Endometrial microvascular endothelial cells (primary cell): ENCODE measurements around the gene PRIM1. TPM values are rescaled to one million over a fixed set of nuclear protein-coding genes. Genes with fewer than 3 reads are reported as not detected.
"Not testable (repeated sequence)": the region's sequence is repeated elsewhere in the genome, so short reads cannot be mapped to it uniquely, and the experiment has no call there.

Source experiments
- in situ Hi-C: cut with HindIII; loops from 2 replicates; pipeline ENCODE4 v1.10.0; 2017; ENCODE audit warnings: low sequenced_read_pairs, low pct_unique_long_range_greater_than_20kb; ENCODE audit errors: inconsistent ontology term
- total RNA-seq: library from RNA; depleted of rRNA; stranded (reverse); fragments of >200 nt; gene quantifications from one replicate; pipeline ENCODE4 v1.2.3, GENCODE V29; 2015; ENCODE audit errors: inconsistent ontology term

The PRIM1 gene
- total RNA-seq, 1 donor from 2014 or later: 17.3 TPM

- in situ Hi-C loops: no loop called here
Measured at GRCh38 chr12:56763753-56764657, 11.9 kb upstream of the PRIM1 start.

DNA sequence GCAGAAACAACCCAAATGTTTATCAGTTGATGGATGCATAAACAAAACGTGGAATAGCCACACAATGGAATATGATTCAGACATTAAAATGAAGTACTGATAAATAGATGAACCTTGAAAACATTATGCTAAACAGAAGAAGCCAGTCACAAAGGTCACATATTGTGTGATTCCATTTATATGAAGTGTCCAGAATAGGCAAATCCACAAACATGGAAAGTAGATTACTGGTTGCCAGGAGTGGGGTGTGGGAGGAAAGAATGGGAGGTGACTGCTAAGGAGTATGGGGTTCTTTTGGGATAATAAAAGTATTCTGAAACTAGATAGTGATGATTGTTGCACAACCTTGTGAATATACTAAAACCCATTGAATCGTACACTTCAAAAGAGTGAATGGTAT is 9.7 kb upstream of the PRIM1 start:
- in situ Hi-C loops: no loop called here

GRCh38 chr12:56760460-56760859 is 8.3 kb upstream of the PRIM1 start:
- in situ Hi-C loops: no loop called here

DNA sequence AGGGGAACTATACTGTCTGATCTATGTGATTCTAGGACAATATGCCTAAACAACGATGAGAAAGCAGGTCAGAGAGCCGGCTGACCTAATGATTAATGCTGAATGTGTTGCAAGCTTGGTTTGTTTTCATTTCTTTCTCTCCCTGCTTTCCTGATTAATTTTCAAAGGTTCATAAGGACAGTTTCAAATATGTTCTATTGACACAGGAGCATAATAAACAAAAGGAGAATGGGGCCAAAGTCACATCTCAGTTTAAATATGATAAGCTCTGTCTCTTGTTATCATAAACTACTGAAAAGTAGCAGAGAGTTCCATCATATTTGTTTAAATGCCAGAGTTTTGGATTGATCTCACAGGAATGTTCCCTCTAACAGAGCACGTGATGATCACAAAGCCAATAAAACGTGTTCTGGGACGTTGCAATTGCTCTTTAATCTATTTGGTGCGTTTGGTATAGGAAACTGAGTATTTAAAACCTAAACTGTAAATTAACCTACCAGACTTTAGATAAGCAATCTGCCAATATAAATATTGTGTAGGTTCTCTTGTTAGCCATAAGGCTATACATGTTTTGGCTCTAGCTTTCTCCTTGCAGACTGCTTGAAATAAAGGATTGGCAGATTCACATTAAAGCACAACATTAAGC is 7.3 kb upstream of the PRIM1 start:
- in situ Hi-C loops: no loop called here

GRCh38 chr12:56758728-56759262 is 6.7 kb upstream of the PRIM1 start:
- in situ Hi-C loops: no loop called here

- in situ Hi-C loops: not testable (repeated sequence)
Measured at GRCh38 chr12:56757971-56758370, 5.8 kb upstream of the PRIM1 start.

DNA sequence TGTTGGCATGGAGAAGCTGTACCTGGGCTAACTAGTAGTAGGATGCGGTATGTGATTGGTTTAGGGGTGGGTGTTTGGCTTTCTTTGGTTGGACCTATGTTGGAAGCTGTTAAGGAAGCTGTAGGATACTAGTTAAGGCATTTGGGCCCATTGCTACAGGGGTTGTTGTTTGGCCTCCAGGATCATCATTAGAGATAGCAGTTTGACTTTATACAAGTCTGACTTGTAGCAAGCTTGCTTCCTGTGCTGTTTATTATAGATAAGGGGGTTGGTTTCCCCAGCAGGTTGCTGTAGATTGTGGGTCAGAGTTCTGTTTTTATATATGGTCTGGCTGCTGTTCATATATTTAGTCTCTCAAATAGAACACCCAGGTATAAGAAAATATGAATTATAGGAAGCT is 1.4 kb upstream of the PRIM1 start:
- in situ Hi-C loops: no loop called here

- in situ Hi-C loops: not testable (repeated sequence)
Measured at GRCh38 chr12:56750596-56750995, 1.5 kb downstream of the PRIM1 start.

DNA sequence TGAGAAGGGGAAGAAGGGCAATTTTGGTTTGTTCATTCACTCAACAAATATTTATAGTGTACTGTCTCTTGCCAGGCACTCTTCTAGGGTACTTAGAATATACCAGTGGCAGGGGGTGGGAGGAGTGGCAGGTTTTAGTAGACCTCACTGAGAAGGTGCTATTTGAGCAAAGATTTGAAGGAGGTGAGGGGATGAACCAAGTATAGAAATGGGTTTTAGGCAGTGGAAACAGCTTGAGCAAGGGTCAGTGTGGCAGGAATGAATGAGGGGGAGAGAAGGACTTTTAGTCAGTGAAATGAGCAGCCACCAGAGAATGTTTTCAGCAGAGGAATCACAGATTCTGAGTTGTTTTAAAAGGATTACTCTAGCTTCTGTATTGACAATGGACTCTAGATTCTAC is 2.3 kb downstream of the PRIM1 start:
- in situ Hi-C loops: no loop called here

- in situ Hi-C loops: no loop called here
Measured at GRCh38 chr12:56749359-56749758, 2.8 kb downstream of the PRIM1 start.

- in situ Hi-C loops: no loop called here
Measured at GRCh38 chr12:56728139-56728861, 23.8 kb downstream of the PRIM1 start.

DNA sequence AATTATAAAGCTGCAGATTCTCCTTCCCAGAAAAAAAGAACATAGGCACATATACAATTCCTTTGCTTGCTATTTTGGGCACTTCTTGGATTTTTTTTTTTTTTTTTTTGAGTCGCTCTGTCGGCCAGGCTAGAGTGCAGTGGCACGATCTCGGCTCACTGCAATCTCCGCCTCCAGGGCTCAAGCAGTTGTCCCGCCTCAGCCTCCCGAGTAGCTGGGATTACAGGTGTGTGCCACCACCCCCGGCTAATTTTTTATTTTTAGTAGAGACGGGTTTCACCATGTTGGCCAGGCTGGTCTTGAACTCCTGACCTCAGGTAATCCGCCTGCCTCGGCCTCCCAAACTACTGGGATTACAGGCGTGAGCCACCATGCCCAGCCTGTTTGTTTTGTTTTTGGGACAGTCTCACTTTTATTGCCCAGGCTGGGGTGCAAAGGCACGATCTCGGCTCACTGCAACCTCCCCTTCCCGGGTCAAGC is 25.9 kb downstream of the PRIM1 start:
- in situ Hi-C loops: not testable (repeated sequence)

DNA sequence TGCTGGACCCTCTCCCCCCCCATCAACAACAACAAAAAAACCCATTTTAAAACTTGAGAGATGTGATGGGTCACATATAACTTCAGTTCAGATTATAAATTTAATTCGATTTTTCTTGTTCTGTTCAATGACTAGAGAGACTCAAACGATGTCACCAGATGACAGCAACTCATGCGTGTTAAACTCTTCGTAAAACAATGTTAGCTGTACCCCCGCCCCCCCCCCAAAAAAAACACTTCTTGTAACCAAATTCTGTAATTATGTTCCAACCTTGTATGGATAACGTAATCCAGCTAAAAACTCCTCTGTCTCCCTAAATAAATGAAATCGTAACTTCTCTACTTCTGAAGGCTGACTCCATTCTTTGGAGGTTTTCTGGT is 26.4 kb downstream of the PRIM1 start:
- in situ Hi-C loops: no loop called here

DNA sequence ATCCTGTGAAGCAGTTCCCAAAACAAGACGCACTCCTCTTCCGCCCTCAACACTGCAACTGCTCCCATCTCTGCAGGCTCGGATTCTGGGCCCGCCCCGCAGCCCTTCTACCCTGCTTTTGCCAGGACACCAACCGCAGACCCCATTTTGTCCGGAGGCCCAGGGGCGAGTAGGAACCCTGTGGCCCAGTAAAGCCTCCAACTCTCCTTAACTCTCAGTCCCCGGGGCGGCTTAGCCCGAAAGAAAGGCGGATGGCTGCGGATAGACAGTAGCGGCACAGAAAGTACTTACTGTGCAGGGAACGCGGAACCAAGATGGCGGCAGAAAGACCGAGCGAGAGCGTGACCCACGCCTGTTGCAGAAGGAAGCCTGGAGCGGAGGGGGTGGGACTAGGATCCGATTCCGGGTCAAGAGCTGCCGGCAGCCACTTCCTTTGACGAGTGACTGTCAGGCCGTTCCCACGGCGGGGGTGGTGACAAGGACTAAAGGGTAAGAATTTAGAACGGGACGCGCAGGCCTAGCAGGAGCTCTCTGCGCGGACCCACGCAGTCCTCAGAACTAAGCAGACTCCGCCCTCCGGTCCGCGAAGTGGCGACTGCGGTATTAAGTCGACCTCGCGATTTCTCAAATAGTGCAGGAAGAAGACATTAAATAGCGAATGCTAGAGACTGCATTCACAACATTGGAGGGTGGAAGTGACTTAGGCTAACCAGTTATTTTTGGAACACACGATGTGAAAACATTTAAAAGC is 27.0 kb downstream of the PRIM1 start, which contains the start of gene NACA:
Gene NACA, minus strand, starts transcription at position 328 of the 751 bp plus-strand sequence. CDS start 778 bp downstream, outside the sequence.
- in situ Hi-C loops: no loop called here

DNA sequence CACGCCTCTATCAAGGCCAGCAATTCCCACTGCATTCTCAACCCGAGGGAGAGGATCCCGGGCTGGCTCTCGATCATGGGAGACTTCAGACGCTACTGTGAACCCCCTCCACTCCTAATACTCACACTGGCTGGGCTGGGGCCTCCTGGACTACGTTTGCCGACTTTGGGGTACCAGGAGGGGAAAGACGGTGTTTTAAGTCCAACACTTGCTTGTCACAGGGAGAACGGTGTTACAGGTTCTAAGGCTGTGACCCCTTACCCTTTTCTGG is 27.5 kb downstream of the PRIM1 start:
- in situ Hi-C loops: no loop called here

DNA sequence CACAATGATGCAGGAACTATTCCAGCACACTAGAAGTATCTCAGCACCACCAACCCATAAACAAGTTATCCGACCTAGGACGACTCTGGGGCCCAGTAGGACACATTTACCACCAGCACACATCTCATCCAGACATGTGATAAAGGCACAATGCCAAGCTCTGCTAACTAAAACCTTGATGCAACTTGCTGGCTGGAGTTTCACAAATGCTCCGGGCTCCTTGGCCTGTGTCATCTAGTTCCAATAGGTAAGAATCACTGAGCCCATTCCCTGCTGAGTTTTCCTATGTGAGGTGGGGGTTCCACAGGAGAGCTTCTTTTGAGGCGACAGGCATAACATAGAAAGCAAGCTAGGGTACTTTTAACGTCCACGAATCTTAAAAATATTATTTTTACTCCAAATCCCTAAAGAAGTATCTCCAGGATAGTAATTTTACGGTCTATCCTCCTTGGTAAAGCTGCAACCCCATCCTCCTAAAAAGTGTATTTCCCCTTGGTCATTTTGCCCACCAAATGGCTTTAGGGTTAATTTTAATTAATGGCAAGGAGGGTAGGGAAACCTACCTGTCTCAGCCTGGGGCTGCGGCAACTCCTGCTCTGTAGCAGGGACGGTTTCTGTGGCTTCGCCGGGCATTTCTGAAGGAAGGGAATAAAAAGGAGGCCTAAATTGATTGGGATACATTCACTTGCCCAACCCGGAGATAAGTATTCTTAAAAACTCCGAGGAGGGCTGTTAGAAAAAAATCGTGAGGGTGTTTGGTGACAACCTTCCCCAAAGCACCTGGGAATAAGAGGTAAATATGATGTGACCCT is 28.0 kb downstream of the PRIM1 start:
- in situ Hi-C loops: no loop called here

GRCh38 chr12:56723352-56723751 is 28.8 kb downstream of the PRIM1 start:
- in situ Hi-C loops: no loop called here

DNA sequence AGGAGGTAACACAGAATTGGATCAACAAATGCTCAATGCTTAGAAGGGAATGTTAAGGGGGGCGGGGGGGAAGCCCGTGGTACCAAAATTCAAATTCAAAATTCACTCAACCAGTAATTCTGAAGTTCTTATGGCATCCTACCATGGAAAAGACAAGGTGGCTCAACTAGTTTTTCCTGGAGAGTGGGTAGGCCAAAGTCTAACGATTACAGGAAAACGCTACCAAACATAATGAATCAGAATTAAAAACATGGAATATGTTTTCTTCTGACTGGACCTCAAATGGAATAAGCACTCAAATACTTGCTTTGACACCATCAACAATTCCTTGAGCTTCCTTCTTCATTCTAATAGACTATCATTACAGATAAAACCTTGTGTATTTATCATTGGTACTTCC is 29.3 kb downstream of the PRIM1 start:
- in situ Hi-C loops: no loop called here
